HG02970 (cell line): ENCODE measurements around the gene STARD4.

Source experiments
- ATAC-seq: cut with Tn5 transposase; IDR thresholded peaks from one replicate; pipeline ENCODE4 v1.9.1; 2021; ENCODE audit warnings: mild to moderate bottlenecking, moderate library complexity, moderate number of reproducible peaks; ENCODE audit not compliant: unreplicated experiment, low FRiP score

STARD4 gene, protein sequence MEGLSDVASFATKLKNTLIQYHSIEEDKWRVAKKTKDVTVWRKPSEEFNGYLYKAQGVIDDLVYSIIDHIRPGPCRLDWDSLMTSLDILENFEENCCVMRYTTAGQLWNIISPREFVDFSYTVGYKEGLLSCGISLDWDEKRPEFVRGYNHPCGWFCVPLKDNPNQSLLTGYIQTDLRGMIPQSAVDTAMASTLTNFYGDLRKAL

GRCh38 chr5:111512375-111513130 lies at the start of gene STARD4:
STARD4 (minus strand) TSS chr5:111512535; CDS start chr5:111507433, 5,102 bp downstream.
- ATAC-seq = peak; percentile 97

DNA sequence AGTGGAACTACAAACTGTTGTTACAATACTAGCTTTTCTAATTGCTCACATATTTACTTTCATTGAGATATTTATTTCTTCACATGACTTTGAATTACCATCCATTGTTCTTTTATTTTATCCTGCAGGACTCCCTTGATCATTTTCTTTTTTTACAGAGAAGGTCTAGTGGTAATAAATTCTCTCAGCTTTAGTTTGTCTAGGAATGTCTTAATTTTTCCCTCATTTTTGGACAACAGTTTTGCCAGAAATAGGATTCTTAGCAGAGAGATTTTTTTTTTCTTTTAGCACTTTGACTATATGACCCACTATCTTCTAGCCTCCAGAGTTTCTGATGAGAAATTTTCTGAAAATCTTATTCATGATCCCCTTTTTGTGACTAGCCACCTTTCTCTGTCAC lies 47.3 kb upstream of the STARD4 start:
- no peak for ATAC-seq

GRCh38 chr5:111557686-111558085 lies 45.4 kb upstream of the STARD4 start:
- no peak for ATAC-seq

DNA sequence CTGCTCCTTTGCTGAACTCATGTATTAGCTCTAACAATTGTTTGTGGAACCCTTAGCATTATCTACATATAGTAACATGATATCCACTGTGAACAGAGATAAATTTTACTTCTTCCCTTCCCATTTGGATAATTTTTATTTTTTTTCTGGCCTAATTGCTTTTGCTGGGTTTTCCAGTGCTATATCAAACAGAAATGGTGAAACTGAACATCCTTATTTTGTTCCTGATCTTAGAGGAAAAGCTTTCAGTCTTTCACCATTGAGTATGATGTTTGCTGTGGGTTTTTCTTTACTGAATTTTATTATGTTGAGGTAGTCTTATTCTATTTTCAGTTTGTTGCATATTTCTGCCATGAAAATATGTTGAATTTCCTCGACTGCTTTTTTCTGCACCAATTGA lies 44.8 kb upstream of the STARD4 start:
- no peak for ATAC-seq

DNA sequence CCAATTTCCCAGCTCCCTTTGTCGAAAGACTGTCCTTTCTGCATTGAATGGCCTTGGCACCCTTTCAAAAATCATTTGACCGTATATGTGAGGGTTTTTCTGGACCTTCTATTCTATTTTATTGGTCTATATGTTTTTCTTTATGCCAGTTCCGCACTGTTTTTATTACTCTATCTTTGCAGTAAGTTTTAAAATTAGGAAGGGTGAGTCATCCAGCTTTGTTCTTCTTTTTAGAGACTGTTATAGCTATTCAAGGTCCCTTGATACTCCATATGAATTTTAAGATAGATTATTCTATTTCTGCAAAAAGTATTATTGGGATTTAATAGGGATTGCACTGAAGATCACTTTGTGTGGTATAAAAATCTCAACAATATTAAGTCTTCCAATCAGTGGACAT lies 44.2 kb upstream of the STARD4 start:
- no peak for ATAC-seq

DNA sequence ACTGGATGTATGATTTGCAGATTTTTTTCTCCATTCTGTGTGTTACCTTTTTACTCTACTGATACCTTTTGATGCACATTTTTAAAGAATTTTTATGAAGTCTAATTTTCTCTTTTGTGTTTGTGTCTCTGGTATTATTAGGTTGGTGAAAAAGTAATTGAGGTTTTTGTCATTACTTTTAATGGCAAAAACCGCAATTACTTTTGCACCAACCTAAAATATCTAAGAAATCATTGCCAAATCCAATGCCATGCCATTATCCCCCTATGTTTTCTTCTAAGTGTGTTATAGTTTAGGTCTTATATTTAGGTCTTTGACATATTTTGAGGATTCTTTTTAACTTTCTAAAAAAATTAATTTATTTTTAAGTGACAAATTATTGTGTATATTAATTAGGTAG lies 43.4 kb upstream of the STARD4 start:
- no peak for ATAC-seq

DNA sequence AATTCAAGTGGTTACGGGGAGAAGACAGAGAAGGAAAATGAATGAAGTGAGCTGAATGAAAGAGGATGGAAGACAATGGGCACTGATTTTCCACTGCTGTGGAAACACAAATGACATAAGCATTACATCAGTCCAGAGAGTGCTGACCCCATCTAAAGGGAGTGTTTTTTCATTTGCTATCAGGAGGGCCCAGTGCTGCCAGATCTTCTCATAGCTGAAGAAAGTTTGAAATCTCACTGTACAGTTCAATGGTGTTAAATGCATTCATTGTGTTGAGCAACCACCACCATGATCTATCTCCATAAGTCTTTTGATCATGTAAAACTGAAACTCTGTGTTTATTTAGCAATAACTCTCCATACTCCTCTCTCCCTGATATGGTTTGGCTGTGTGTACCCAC lies 41.5 kb upstream of the STARD4 start:
- no peak for ATAC-seq

DNA sequence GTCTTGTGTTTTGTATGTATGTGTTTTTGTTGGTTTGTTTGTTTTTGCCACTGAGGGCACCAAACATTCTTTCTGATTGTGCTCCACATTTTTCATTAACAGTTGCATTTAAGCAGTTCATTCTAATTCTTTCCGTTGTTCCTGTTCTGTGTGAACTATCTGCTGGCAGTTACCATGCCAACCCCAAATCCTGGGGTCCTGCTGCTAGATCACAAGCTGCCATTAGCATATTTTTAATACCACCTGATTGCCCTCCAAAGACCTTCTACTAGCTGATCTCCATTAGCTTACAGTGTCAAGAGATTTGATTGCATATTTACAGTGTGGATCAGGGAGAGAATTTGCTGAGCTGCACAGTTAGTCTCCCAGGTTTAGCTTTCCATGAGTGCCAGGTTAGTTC lies 40.6 kb upstream of the STARD4 start:
- ATAC-seq = no peak

- ATAC-seq = no peak
Observed at GRCh38 chr5:111552492-111552891, 40.2 kb upstream of the STARD4 start.

DNA sequence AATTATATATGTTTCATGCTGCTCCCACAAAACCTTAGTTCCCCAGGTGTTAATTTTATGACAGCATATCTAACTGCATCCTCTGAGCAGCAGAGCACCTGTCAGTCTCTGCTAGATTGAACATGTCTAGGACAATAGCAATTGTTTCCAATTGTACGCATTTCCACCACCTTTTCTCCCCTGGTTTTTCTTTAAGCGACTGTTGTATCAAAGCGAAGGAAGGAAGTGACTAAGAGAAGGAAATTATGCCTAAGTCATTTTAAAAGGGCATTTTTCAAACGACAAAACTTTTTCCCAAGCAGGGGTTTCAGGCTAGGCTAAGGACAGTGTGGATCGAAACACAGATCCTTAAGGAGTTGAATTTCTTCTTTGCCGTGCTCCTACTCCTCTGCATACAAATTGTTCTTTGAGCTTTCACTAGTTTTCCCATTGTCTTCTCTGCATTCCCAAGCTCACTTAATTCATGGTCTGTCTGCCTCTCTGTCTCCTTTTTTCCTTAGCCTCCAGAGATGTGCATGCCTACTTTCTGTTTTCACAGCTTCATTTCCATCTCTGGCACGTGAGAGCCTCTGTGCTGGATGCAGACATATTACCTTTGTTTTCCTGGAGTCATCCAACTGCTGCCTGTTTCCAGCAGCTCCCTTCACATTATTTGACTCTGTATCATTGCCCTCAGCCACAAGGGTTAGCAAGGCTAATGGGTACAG lies 39.4 kb upstream of the STARD4 start:
- ATAC-seq = no peak

GRCh38 chr5:111551161-111551560 lies 38.8 kb upstream of the STARD4 start:
- ATAC-seq = no peak

DNA sequence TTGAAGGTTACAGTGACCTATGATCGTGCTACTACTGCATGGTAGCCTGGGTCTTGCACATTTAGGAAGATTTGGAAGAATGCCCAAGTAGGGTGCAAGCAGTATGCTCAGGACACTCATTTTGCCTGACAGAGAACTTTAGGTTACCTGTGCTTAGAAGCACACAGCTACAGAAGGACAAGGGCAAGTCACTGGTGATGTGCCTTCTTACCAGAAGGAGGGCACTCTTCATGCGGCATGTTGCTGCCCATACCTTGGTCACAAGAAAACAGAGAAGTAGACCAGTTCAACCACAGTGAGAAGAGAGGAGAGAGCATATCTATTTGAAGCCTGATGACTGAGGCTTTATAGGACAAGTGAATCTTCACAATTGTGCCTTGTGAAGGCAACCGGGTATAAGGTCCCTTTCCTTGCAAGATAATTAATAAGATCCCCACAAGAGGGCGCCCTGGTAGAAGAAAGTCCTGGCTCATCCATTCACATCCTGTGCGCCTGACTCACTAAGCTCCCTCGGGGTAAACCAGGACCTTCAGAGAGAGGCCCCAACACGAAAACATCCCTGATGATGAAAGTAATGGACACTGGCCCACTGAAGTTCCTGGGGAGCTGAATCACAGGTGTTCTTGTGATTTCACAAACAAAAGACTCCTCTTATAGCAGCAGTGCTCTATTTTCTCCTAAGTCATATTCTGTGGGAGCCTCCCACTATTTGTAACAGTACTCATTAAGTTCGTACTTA lies 38.1 kb upstream of the STARD4 start:
- ATAC-seq = peak; percentile 74

- no peak for ATAC-seq
Observed at GRCh38 chr5:111548992-111549649, 36.8 kb upstream of the STARD4 start.

- ATAC-seq = no peak
Observed at GRCh38 chr5:111548348-111548950, 36.1 kb upstream of the STARD4 start.

GRCh38 chr5:111545031-111545430 lies 32.7 kb upstream of the STARD4 start:
- no peak for ATAC-seq

- no peak for ATAC-seq
Observed at GRCh38 chr5:111537141-111538024, 25.0 kb upstream of the STARD4 start.

GRCh38 chr5:111535879-111536549 lies 23.7 kb upstream of the STARD4 start:
- no peak for ATAC-seq

DNA sequence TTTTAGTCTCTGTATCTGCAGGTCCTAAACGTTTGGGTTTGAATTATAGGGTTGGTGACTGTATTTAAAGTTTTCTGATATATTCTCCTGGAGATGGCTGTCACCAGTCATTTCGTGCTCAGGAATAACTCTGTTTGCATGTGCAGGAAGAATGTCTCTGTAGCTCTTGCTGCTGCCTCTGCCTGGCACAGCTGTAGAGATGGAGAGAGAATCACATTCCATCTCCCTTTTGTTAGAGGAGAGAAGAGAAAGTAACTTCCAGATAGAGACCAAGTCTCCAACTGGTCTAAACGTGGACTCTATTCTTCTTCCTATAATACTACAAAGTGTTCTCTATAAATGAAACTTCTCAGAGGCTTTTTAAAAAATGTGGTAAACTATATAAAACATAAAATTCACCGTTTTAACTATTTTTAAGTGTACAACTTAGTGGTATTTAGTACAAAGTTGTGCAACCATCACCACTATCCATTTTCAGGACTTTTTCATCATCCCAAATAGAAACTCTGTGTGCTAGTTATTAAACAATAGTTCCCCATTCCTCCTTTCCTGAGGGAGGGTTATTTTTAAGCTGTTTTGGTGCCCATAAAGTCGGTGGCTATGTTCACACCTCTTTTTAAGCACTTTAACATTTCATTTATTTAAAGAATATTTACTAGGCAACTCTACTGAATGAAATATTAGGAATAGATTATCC lies 20.7 kb upstream of the STARD4 start:
- ATAC-seq = no peak
